K562 (cell line): ENCODE data around the gene TRMT112. TPM values are rescaled to one million over a fixed set of nuclear protein-coding genes. Genes with fewer than 3 reads are reported as not detected.
A peak's percentile ranks its signal among the peaks of the same experiment; 100 is the strongest.

Source experiments
- ARID2 ChIP-seq: fragments of 450-650 bp; IDR thresholded peaks from 2 replicates; pipeline ENCODE4 v1.6.1; 2017; ENCODE audit warnings: antibody characterized with exemption, mild to moderate bottlenecking
- ARNT ChIP-seq, 2 experiments: fragments of 450-650 bp; IDR thresholded peaks; 2 replicates each; pipeline ENCODE4 v1.6.1; 2016; ENCODE audit warnings: mild to moderate bottlenecking in 1 of 2
- KAT8 ChIP-seq: fragments of 450-650 bp; IDR thresholded peaks from 2 replicates; pipeline ENCODE4 v1.6.1; 2016; ENCODE audit warnings: low read depth, mild to moderate bottlenecking
- KLF16 ChIP-seq: IDR thresholded peaks from 2 replicates; pipeline ENCODE4 v1.6.1; 2016; ENCODE audit warnings: antibody characterized with exemption
- NEUROD1 ChIP-seq: fragments of 150-350 bp; IDR thresholded peaks from 2 replicates; pipeline ENCODE4 v1.6.1; 2014; ENCODE audit warnings: borderline replicate concordance, low read length, low read depth; ENCODE audit not compliant: partially characterized antibody
- NONO ChIP-seq, 2 experiments: fragments of 200-400 bp in 1 of 2; fragments of 450-650 bp in 1 of 2; formaldehyde crosslinking in 1 of 2; IDR thresholded peaks; 2 replicates each; pipeline ENCODE4 v1.6.1; 2017; ENCODE audit warnings: low read depth in 2 of 2, mild to moderate bottlenecking in 2 of 2, moderate library complexity in 2 of 2, low read length in 1 of 2
- RAD51 ChIP-seq: fragments of 450-650 bp; IDR thresholded peaks from 2 replicates; pipeline ENCODE4 v1.7.1; 2016; ENCODE audit warnings: low read depth, mild to moderate bottlenecking, borderline replicate concordance
- SOX6 ChIP-seq: fragments of 450-650 bp; IDR thresholded peaks from 2 replicates; pipeline ENCODE4 v1.6.1; 2014; ENCODE audit warnings: mild to moderate bottlenecking
- TAL1 ChIP-seq: fragments of 450-650 bp; IDR thresholded peaks from 2 replicates; pipeline ENCODE4 v1.6.1; 2016; ENCODE audit warnings: mild to moderate bottlenecking
- UBTF ChIP-seq, 2 experiments: IDR thresholded peaks; 2 replicates each; pipeline ENCODE4 v1.6.1; 2012; ENCODE audit warnings: improper control_type of control experiment in 2 of 2, low read depth in 2 of 2, low read length in 2 of 2, borderline replicate concordance in 1 of 2
- ZNF280A ChIP-seq: fragments of 450-650 bp; IDR thresholded peaks from 2 replicates; pipeline ENCODE4 v1.6.1; 2018; ENCODE audit warnings: mild to moderate bottlenecking, low read depth; ENCODE audit not compliant: partially characterized antibody
- ZNF398 ChIP-seq: fragments of 250-450 bp; sonication (Bioruptor Pico); IDR thresholded peaks from 2 replicates; pipeline ENCODE4 v1.8.0; 2021; ENCODE audit warnings: moderate library complexity, mild to moderate bottlenecking, inconsistent platforms
- ZNF609 ChIP-seq: sonication (generic); formaldehyde crosslinking; IDR thresholded peaks from 2 replicates; pipeline ENCODE4 v1.8.1; 2023; ENCODE audit warnings: missing genetic modification reagents, mild to moderate bottlenecking, borderline replicate concordance
- ZZZ3 ChIP-seq: fragments of 450-650 bp; IDR thresholded peaks from 2 replicates; pipeline ENCODE4 v1.6.1; 2016; ENCODE audit warnings: antibody characterized with exemption, mild to moderate bottlenecking, moderate library complexity
- polyA plus RNA-seq, 8 experiments: library from polyadenylated mRNA; depleted of rRNA in 4 of 8; stranded (reverse) in 5 of 8; unstranded in 3 of 8; fragments of >200 nt; fragmentation: Nextera tagmentation in 2 of 8; fragmentation: Illumina TruSeq in 1 of 8; extraction: Ambion mirVana in 2 of 8; extraction: Trizol in 1 of 8; gene quantifications; 2 replicates each; pipeline versions ENCODE4 v1.2.1 to v1.2.3, GENCODE V29; 2011 to 2014; ENCODE audit warnings: inconsistent platforms in 1 of 8, missing spikeins in 1 of 8
- total RNA-seq, 7 experiments: library from RNA; depleted of rRNA in 6 of 7; stranded (reverse); fragments of >200 nt in 6 of 7; fragmentation: Illumina TruSeq in 2 of 7; extraction: Trizol in 2 of 7; gene quantifications; 2 replicates each; pipeline versions ENCODE4 v1.2.1 to v1.2.3, GENCODE V29; 2011 to 2021; ENCODE audit warnings: low replicate concordance in 1 of 7

TRMT112 gene
- total and polyA plus RNA-seq, 9 of the 15 experiments (the other 6 are each of a cell fraction or from before 2014, with no cell fraction given), result 162 to 444 (median 300) TPM

- TF ChIP-seq ZNF398 (CRISPR knock-in tag) (no peak), ZZZ3 (no peak), UBTF (IDR thresholded peaks at IDR 0.05; ENCODE audit: borderline replicate concordance in 1 of 2, low read depth in 2 of 2, low read length in 2 of 2) (peak; percentile 49 to 85; a peak in 2 of 4 replicates), ZNF609 (CRISPR knock-in tag) (no peak), ARID2 (no peak), KLF16 (no peak), NONO (IDR thresholded peaks at IDR 0.05; ENCODE audit: low read depth in 2 of 2, low read length in 1 of 2) (peak in 1 of 2 experiments; percentile 77; a peak in 2 of 4 replicates), NEUROD1 (no peak), ARNT (IDR thresholded peaks at IDR 0.05) (no peak), SOX6 (no peak), KAT8 (no peak), RAD51 (no peak), TAL1 (no peak), ZNF280A (no peak)
Observed at GRCh38 chr11:64358907-64359711, 41.8 kb upstream of the TRMT112 start, which contains the start of gene RPS6KA4 (continued).
